ENCODE results near the gene HYKK.
"Not testable (repeated sequence)": the region's sequence is repeated elsewhere in the genome, so short reads cannot be mapped to it uniquely, and the experiment has no call there.

The HYKK gene

DNA sequence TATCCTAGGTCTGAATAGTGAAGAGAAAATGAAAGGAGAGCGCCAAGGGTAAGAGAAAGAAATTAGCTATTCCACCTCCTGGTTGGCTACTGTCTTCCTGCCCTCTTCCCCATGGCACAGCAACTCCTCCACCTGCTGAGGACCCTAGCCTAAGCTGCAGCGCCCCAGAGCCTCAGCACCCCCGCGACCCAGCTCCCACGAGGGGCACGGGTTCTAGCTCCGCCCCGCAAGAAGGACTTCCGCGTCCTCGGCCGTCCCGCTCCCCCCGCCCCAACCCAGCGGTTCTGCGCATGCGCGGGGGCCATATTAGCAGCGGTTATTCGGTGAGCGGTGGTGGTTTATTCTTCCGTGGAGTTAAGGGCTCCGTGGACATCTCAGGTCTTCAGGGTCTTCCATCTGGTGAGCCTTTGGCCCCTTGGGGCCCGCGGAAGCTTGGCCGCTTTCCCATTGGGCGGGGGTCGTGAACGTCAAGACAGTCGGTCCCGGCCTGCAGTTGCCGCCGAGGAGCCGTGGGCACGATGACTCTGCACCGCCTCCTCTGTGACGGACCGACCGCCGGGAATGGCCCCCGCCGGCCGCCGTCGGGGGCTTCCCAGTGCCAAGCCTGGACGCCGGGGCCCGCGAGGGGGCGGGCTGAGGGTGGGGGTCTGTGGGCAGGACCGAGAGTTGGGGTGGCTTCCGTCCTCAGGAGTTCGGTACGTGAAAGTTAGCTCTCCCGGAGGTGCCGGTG is 32.9 kb downstream of the HYKK start, which contains the start of gene PSMA4:
Gene PSMA4, plus strand, starts transcription at position 304 of the 730 bp plus-strand sequence. CDS start 1,484 bp downstream, outside the sequence.
- peak; percentile 93 for DNase-seq (ENCODE audit: low spot score)

DNA sequence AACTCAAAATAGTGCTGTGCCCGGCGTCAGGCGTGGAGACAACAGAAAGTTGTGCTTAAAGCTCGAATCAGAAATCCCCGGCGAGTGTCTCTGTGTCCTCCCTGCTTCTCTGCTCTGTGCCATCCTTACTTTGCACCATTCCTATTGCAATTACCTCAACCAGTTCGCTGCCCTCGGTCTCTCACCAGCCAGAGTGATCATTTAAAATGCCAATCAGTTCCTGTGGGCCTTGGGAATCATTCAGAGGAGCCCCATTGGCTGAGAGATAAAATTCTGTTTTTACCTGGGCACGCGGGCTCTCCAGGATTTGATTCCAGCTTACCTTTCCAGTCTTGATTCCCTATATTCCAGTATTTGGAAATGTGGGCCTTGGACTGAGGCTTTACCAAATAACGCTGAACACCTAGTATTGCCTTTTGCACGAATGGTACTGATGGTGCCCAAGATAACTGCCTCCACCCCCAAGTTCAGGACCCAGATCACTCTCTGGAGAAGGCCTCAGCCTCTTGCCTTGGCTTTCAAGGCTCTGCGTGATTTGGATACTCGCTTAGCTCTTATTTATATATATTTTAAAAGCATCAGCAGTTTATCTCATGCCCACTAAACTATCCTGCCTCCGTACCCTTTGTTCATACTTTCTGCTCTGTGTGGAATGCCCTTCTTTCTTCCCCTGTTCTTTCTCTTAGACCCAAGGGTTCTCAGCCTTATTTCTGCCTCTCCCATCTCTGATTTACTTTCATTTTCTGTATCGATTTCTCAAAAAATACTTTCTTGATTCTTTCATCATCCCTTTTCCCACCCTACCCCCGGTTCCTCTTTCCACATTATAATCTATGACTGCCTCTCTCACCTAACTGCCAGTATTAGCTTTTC is 33.7 kb downstream of the HYKK start:
- peak; percentile 9 for DNase-seq (ENCODE audit: low spot score)

DNA sequence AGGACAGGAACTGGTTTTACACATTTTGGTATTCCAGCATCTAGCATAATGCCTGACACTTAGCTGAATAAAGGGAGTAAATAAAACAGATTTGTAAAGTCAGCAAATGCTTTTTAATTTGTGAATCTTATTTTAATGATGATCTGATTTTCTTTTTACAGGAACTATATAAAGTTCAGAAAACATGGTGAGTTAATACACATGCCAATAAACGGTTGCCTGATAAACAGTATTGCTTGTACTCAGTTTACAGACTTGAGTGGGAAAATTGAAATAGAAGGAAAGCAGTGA is 34.3 kb downstream of the HYKK start:
- no peak for DNase-seq (ENCODE audit: low spot score)

DNA sequence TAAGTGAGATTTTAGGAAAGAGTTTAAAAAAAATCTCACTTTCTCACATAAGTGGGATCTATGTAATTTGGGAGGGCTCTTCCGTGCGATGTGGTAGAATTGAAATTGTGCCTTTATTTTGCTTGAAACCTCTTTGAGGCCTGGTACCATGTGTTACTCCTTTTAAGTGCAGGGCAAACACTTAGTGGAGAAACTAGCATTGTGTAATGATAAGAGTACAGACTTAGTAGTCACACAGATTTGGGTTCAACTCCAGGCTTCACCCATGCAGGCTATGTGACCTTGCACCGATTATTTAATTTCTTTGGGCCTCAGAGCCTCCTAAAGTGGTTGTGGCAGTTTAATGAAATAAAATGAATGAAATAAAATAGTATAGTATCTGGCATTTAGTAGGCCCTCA is 35.3 kb downstream of the HYKK start:
- no peak for DNase-seq (ENCODE audit: low spot score)

DNA sequence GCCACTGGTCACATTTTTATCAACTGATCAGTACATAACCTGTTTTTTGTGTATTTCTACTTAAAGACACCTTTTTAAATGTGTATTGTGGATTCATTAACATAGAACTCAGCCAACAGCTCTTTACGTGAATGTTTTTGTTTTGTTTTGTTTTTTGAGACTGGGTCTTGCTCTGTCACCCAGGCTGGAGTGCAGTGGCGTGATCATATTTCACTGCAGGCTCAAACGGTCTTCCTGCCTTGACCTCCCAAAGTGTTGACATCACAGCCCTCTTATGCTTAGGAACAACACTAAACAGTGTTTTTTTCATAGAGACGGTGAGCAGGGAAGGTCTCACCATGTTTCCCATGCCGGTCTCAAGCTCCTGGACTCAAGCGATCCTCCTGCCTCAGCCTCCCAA is 42.8 kb downstream of the HYKK start:
- no peak for DNase-seq (ENCODE audit: low spot score)

DNA sequence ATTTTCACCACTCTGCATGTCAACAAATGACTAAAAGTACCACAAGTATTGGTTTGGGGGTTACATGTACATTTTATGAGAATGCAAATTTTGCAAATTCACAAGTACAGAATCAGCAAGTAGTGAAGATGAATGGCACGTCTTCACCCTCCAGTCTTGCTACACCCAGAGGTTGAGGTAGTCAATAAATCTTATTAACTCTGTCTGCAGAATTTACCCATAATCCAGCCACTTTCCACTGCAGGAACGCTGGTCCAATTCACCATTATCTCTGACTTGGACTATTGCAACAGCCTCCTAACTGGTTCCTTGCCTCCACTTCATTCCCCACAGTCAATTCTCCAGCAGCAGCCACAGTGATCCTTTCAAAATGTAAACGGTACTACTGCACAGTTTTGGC is 43.4 kb downstream of the HYKK start:
- DNase-seq (ENCODE audit: low spot score): no peak

DNA sequence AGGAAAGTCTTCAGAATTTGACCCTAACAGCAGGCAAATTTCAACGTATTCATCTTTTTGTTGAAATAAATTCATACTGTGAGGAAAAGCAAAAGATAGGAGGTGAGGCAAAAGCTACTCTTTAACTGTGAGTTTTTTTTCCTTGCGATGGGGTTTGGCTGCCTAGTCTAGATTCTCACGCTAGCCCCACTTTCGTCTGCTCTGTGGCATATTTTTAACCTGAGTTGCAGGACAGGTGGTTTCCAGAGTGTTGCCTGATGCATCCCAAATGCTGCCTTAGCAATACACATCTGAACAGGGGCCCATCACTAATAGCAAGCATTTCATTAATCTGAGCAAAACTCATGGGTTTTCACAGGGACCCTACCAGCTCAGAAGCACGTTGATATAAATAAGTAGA is 44.5 kb downstream of the HYKK start:
- DNase-seq (ENCODE audit: low spot score): no peak

DNA sequence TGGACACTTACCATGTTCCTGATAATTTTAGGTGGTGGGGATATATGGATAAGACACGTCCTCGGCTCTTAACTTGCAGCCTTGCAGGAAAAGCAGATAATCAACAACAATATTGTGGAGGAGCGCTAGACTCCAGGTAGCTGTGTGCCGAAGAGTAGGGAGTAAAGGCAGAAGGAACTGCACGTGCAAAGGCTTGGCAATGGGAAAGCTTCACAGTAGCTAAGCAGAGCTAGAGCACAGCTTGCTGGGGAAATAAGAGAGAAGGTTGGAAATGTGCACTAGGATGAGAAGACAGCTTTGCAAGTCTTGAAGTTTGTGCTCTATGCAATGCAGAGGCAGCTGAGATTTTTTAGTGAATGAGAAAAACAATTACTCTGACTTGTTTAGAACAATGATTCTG is 45.2 kb downstream of the HYKK start:
- DNase-seq (ENCODE audit: low spot score): no peak

DNA sequence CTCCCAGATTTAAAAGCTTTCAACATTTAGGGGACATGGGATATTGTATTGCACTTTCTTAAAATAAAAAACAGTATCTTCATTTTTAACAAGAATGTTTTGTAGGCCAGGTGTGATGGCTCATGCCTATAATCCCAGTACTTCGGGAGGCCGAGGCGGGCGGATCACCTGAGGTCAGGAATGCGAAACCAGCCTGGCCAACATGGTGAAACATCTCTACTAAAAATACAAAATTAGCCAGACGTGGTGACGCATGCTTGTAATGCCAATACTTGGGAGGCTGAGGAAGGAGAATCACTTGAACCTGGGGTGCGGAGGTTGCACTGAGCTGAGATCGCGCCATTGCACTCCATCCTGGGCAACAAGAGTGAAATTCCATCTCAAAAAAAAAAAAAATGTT is 52.8 kb downstream of the HYKK start:
- not testable (repeated sequence) for DNase-seq (ENCODE audit: low spot score)

DNA sequence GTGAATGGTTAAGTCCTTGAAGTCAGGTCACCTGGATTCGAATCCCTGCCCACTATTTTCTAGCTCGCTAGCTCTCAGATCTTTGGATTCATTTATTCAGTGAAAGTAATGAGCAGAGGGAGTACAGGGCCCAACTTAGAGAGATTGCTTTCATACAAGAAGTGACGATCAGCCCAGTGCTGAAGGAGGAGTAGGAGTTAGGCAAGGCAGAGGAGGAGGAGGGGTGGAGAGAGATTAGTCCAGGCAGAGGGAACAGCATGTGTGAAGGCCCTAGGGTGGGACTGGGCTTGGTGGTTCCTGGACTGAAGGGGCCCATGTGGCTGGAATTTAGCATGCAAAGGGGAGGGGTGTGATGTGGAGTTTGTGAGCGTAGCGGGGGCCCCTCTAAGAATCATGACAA is 54.1 kb downstream of the HYKK start:
- no peak for DNase-seq (ENCODE audit: low spot score)

DNA sequence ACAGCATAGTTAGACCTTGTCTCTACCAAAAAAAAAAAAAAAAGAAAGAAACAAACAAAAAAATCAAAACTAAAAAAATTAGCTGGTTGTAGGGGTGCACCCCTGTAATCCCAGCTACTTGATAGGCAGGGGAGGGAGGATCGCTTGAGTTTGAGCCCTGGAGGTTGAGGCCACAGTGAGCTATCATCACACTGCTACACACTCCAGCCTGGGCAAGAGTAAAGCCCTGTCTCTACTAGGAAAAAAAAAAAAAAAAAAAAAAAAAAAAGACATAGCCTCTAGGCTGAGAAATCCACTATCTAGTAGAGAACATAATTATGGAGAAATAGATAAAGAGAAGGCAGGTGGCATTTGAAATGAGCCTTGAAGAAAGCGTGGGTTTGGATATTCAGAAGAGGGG is 55.7 kb downstream of the HYKK start:
- no peak for DNase-seq (ENCODE audit: low spot score)

DNA sequence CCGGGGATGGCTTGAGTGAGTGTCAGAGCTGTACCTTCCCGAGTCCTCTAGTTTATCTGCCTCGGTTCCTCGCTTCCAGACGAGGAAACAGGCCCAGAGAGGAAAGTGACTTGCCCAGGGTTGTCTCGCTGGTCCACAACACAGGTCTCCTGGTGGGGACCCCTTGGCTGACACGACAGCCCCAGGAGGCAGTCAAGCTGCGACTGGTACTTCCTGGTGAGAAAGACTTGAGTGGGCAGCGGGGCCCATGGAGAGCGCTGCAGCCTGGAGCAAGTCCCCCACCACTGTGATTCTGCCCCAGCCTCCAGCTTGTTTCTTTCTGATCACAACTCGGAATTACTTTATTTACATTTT is 57.3 kb downstream of the HYKK start:
- no peak for DNase-seq (ENCODE audit: low spot score)

DNA sequence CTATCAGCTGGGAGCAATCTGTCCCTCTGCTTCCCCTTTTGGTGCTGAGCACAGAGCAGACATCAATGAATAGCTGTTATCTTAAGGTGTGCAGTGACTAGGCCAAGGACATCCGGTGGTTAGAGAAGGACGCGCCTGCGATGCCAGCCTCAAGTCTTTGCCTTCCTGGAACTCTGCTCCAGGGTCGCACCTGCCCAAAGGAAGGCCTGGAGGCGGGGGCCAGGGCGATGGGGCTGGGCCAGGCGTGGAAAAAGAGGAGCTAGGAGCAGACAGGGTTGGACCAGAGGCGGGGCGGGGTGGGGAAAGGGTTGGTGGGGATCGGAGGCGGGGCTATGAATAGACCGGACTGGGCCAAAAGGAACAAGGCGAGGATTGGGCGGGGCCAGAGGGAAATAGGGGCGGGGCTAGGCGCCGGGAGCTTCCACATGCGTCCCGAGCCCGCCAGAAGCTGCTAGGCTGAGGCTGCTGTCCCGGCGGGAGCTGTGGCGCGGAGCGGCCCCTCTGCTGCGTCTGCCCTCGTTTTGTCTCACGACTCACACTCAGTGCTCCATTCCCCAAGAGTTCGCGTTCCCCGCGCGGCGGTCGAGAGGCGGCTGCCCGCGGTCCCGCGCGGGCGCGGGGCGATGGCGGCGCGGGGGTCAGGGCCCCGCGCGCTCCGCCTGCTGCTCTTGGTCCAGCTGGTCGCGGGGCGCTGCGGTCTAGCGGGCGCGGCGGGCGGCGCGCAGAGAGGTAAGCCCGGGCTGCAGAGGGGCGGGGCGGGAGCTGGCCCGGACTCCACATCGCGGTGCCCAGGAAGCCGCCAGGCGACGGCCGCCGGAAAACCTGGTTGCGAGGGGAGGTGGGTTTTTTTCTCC is 57.9 kb downstream of the HYKK start, which contains the start of gene CHRNA5:
Gene CHRNA5, plus strand, starts transcription at position 424 of the 854 bp plus-strand sequence. Its CDS starts 200 bp downstream, at position 624.
- peak; percentile 52 for DNase-seq (ENCODE audit: low spot score)

DNA sequence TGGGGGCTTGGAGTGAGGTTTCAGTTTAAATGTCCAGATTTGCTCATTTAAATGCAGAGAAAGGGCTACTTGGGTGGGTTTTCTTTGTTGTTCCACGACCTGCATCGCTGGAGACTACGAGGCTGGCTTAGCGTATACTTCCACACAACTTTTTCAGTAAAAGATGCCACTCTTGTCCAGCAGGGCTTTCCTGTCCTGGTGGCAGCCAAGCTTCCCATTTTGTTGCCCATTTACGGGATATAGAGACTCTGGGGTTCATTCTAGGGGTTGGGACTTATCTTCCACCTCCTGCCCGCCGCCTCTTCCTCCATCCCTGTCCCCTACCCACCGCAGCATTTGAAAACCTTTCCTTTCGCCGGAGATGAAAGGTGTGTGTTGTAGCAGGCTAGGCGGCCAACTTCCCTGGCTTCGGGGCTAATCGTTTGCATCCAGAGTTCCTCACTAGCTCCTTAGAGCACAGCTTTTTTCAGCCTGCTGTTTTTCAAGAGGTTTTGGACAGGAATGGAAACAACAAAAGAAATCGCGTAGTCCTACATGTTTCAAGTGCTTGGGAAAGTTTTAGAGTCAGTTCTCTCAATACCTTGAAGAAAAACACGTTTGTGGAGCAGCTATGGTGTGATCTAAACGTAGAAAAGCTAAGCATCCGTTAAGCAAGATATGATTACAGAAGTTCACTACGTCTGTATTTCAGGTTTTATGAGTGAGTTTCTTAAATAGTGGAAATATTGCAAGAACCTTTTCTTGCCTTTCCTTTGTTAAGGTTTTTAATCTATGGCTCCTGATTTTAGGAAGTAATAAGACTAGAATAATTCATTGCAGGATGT is 58.8 kb downstream of the HYKK start:
- DNase-seq (ENCODE audit: low spot score): peak; percentile 30

DNA sequence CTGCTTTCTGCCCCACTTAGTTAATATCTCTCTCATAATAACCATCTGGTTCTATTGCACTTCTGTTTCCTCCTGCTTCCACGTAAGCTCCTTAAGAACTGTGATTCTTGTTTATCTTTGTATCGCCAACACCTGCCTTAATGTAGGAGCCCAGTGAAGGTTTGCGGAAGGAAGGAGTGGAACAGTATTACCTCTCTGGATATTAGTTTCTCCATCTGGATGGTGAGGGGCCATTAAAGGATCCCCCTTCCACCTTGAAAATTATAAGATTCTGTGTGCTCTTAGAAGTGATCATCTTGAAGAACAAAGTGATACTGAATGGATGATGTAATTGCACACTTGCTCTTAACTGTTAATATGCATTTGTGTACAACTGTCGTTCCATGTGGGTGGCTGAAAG is 60.2 kb downstream of the HYKK start:
- no peak for DNase-seq (ENCODE audit: low spot score)

DNA sequence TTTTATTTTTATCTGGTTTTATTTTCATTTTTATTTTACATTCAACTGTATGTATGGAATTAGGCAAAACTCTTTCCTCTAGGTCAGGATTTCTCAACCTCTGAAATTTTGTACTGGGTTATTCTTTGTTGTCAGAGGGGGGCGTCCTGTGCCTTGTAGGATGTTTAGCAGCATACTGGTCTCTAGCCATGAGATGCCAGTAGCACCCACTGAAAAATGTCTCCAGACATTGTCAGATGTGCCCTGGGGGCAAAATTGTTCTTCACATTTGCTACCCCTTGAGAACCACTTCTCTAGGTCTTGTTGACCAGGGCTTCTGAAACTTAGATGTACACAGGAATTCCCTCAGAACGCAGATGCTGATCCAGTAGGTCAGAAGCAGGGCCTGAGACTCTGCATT is 63.3 kb downstream of the HYKK start:
- no peak for DNase-seq (ENCODE audit: low spot score)

DNA sequence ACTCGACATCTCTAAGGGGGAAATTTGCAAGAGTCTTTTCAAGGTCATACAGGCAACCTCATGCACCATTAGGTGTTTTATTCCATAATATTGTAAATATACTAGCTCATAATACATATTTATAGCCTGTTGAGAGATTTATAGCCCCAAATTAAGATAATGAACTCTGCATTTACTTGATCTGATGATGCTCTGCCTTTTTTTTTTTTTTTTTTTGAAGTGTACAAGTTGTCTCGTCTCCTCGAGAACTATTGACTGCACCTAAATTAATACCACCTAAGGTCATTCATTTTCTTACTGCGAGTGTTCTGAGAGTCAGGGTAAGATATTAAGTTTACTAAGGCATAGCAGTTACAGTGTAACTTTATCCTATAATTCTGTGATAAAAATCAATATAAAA is 64.0 kb downstream of the HYKK start:
- no peak for DNase-seq (ENCODE audit: low spot score)

DNA sequence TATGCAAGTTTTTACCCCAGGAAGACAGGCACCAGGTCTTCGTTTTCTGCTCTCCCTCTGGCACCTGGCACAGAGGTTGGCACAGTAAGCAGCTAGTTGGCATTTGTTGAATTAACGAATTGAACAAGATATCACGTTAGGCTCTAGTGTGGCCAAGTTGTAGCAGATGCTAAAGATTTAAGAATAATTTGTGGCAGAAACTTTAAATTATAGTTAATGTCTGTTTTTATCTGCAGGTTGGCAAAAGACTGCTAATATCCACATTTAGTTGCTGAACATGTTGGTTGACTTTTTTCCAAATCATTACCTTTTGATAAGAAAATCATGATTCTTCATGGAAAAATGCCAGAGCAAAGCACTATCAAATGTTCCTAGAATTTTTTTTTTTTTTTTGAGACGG is 66.0 kb downstream of the HYKK start:
- DNase-seq (ENCODE audit: low spot score): no peak

DNA sequence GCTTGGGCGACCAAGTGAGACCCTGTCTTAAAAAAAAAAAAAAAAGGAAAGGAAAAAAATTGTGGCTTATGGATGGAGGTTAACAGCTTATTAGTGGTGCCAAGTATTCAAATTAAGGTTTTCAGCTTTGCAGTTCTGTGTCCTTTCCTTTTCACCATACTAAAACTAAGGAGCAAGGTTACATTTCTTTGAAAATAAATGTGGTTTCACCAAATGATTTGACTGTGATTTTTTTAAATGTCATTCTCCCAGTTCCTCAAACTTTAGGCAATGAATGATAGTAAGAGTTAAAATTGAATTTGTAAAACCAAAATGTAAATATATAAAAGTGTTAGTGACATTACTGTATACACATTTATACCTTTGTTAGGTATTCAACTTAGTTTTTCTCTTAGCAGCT is 67.6 kb downstream of the HYKK start:
- DNase-seq (ENCODE audit: low spot score): no peak

Data from hepatic stellate cell (primary cell).